HEK293 (cell line): ENCODE measurements around the gene PTPRG.
A peak's percentile ranks its signal among the peaks of the same experiment; 100 is the strongest.

Experiments
- CTCF ChIA-PET: fragments of 350-600 bp; formaldehyde crosslinking; extraction: SDS; loops from one replicate; lab custom pipeline; 2021; ENCODE audit warnings: antibody characterized with exemption; lab: Yijun Ruan, JAX
- POLR2A ChIA-PET: fragments of 300-600 bp; formaldehyde crosslinking; extraction: SDS; loops from one replicate; lab custom pipeline; 2020; ENCODE audit warnings: antibody characterized with exemption, inconsistent platforms; lab: Yijun Ruan, JAX
- H3K27ac ChIP-seq: fragments of 200-500 bp; sonication (Bioruptor generic); 2 replicates; pipeline ENCODE4 v1.5.1; 2014; ENCODE audit warnings: low read depth, low read length, control low read depth, inconsistent platforms; ENCODE audit errors: extremely low read depth
- H3K36me3 ChIP-seq, 2 experiments: fragments of 200-500 bp in 1 of 2; sonication (Bioruptor generic) in 1 of 2; 1 replicate in 1 of 2; 2 replicates in 1 of 2; pipeline ENCODE4 v1.5.1; 2014 to 2017; ENCODE audit warnings: inconsistent platforms in 2 of 2, low read length in 2 of 2; ENCODE audit not compliant: control insufficient read depth in 2 of 2, insufficient read depth in 1 of 2
- H3K4me1 ChIP-seq: fragments of 200-500 bp; sonication (Bioruptor generic); 2 replicates; pipeline ENCODE4 v1.5.1; 2014; ENCODE audit warnings: mild to moderate bottlenecking, low read length, inconsistent platforms; ENCODE audit not compliant: control insufficient read depth, insufficient read depth
- H3K4me3 ChIP-seq: 2 replicates; pipeline ENCODE4 v1.5.1; 2011; ENCODE audit warnings: low read depth, mild to moderate bottlenecking, control low read depth, low read length, moderate library complexity
- H3K9me3 ChIP-seq: fragments of 200-500 bp; sonication (Bioruptor generic); 2 replicates; pipeline ENCODE4 v1.5.1; 2014; ENCODE audit warnings: low read depth, low read length, inconsistent platforms; ENCODE audit not compliant: control insufficient read depth, insufficient read depth
- AEBP2 ChIP-seq: fragments of 450-650 bp; formaldehyde crosslinking; IDR thresholded peaks from 2 replicates; pipeline ENCODE4 v1.5.1; 2016; ENCODE audit warnings: missing biosample characterization, missing genetic modification characterization, borderline replicate concordance
- GLIS2 ChIP-seq: fragments of 450-650 bp; formaldehyde crosslinking; IDR thresholded peaks from 2 replicates; pipeline ENCODE4 v1.5.1; 2016; ENCODE audit warnings: missing biosample characterization, missing genetic modification characterization
- ZBTB6 ChIP-seq: fragments of 450-650 bp; formaldehyde crosslinking; IDR thresholded peaks from 2 replicates; pipeline ENCODE4 v1.5.1; 2017; ENCODE audit warnings: missing biosample characterization, missing genetic modification characterization
- ZBTB7A ChIP-seq: fragments of 450-650 bp; formaldehyde crosslinking; IDR thresholded peaks from 2 replicates; pipeline ENCODE4 v1.5.1; 2016; ENCODE audit warnings: low read depth, missing biosample characterization, missing genetic modification characterization
- ZFP37 ChIP-seq: fragments of 450-650 bp; formaldehyde crosslinking; IDR thresholded peaks from 2 replicates; pipeline ENCODE4 v1.5.1; 2016; ENCODE audit warnings: missing biosample characterization, missing genetic modification characterization
- ZNF112 ChIP-seq: fragments of 450-650 bp; formaldehyde crosslinking; IDR thresholded peaks from 2 replicates; pipeline ENCODE4 v1.5.0; 2017; ENCODE audit warnings: missing biosample characterization, missing genetic modification characterization
- ZNF138 ChIP-seq: fragments of 450-650 bp; formaldehyde crosslinking; IDR thresholded peaks from 2 replicates; pipeline ENCODE4 v1.5.1; 2016; ENCODE audit warnings: missing biosample characterization, missing genetic modification characterization, borderline replicate concordance
- ZNF140 ChIP-seq: fragments of 450-650 bp; formaldehyde crosslinking; IDR thresholded peaks from 2 replicates; pipeline ENCODE4 v1.5.1; 2016; ENCODE audit warnings: missing biosample characterization, missing genetic modification characterization
- ZNF239 ChIP-seq: fragments of 450-650 bp; formaldehyde crosslinking; IDR thresholded peaks from 2 replicates; pipeline ENCODE4 v1.5.1; 2016; ENCODE audit warnings: missing biosample characterization, missing genetic modification characterization
- ZNF341 ChIP-seq: fragments of 450-650 bp; formaldehyde crosslinking; IDR thresholded peaks from 2 replicates; pipeline ENCODE4; 2016; ENCODE audit warnings: low read depth, missing biosample characterization, missing genetic modification characterization
- ZNF37A ChIP-seq: fragments of 450-650 bp; IDR thresholded peaks from 2 replicates; pipeline ENCODE4 v1.5.1; 2018; ENCODE audit warnings: missing biosample characterization, missing genetic modification characterization
- ZNF391 ChIP-seq: fragments of 450-650 bp; formaldehyde crosslinking; IDR thresholded peaks from 2 replicates; pipeline ENCODE4 v1.5.1; 2016; ENCODE audit warnings: low read depth, missing biosample characterization, missing genetic modification characterization, borderline replicate concordance
- ZNF416 ChIP-seq: fragments of 450-650 bp; formaldehyde crosslinking; IDR thresholded peaks from 2 replicates; pipeline ENCODE4 v1.5.1; 2016; ENCODE audit warnings: missing biosample characterization, missing genetic modification characterization
- ZNF423 ChIP-seq: fragments of 450-650 bp; formaldehyde crosslinking; IDR thresholded peaks from 2 replicates; pipeline ENCODE4 v1.5.1; 2016; ENCODE audit warnings: missing biosample characterization, missing genetic modification characterization
- ZNF449 ChIP-seq: fragments of 450-650 bp; formaldehyde crosslinking; IDR thresholded peaks from 2 replicates; pipeline ENCODE4 v1.5.1; 2017; ENCODE audit warnings: missing biosample characterization, mild to moderate bottlenecking, missing genetic modification characterization, moderate library complexity
- ZNF513 ChIP-seq: fragments of 450-650 bp; IDR thresholded peaks from 2 replicates; pipeline ENCODE4 v1.5.1; 2018; ENCODE audit warnings: missing biosample characterization, missing genetic modification characterization
- ZNF571 ChIP-seq: fragments of 450-650 bp; formaldehyde crosslinking; IDR thresholded peaks from 2 replicates; pipeline ENCODE4 v1.5.0; 2017; ENCODE audit warnings: missing biosample characterization, missing genetic modification characterization
- ZNF677 ChIP-seq: fragments of 450-650 bp; IDR thresholded peaks from 2 replicates; pipeline ENCODE4 v1.5.0; 2018; ENCODE audit warnings: missing biosample characterization, mild to moderate bottlenecking, missing genetic modification characterization, moderate library complexity
- TF ChIP-seq, protein P1 (sequence below): fragments of 450-650 bp; formaldehyde crosslinking; IDR thresholded peaks from 2 replicates; pipeline ENCODE4 v1.5.1; 2016; ENCODE audit warnings: missing biosample characterization, missing genetic modification characterization
- TF ChIP-seq, protein P2 (sequence below): fragments of 450-650 bp; formaldehyde crosslinking; IDR thresholded peaks from 2 replicates; pipeline ENCODE4 v1.5.1; 2016; ENCODE audit warnings: missing biosample characterization, missing genetic modification characterization

Gene PTPRG

GRCh38 chr3:61821823-61822251, 260.5 kb downstream of the PTPRG start:
- ChIA-PET CTCF (no interaction called here), POLR2A (no interaction called here)
- Histone ChIP-seq H3K4me3 (no peak overlapping the region), H3K36me3 (no peaks in the 10 kb centered on the region), H3K9me3 (no peaks in the 10 kb centered on the region), H3K27ac (no peak overlapping the region), H3K4me1 (peaks cover 6% of the 10 kb centered on the region)
- TF ChIP-seq ZBTB7A (tag by site-specific recombination) (no peak), ZNF513 (peak; percentile 98), ZNF239 (tag by site-specific recombination) (no peak), ZNF416 (no peak), ZNF449 (tag by site-specific recombination) (no peak; the same call in 1 of the 2 replicates), ZNF112 (no peak), AEBP2 (no peak), ZNF571 (tag by site-specific recombination) (no peak), ZNF677 (no peak), ZNF37A (tag by site-specific recombination) (no peak), ZNF423 (tag by site-specific recombination) (no peak), ZNF138 (tag by site-specific recombination) (no peak), ZBTB6 (tag by site-specific recombination) (peak; percentile 63; the same call in 1 of the 2 replicates), ZNF140 (tag by site-specific recombination) (no peak), ZNF341 (tag by site-specific recombination) (peak; percentile 78), GLIS2 (tag by site-specific recombination) (no peak), ZNF391 (tag by site-specific recombination) (peak; percentile 94; the same call in 1 of the 2 replicates), ZFP37 (peak; percentile 50; the same call in 1 of the 2 replicates)
- TF ChIP-seq, protein P1, sequence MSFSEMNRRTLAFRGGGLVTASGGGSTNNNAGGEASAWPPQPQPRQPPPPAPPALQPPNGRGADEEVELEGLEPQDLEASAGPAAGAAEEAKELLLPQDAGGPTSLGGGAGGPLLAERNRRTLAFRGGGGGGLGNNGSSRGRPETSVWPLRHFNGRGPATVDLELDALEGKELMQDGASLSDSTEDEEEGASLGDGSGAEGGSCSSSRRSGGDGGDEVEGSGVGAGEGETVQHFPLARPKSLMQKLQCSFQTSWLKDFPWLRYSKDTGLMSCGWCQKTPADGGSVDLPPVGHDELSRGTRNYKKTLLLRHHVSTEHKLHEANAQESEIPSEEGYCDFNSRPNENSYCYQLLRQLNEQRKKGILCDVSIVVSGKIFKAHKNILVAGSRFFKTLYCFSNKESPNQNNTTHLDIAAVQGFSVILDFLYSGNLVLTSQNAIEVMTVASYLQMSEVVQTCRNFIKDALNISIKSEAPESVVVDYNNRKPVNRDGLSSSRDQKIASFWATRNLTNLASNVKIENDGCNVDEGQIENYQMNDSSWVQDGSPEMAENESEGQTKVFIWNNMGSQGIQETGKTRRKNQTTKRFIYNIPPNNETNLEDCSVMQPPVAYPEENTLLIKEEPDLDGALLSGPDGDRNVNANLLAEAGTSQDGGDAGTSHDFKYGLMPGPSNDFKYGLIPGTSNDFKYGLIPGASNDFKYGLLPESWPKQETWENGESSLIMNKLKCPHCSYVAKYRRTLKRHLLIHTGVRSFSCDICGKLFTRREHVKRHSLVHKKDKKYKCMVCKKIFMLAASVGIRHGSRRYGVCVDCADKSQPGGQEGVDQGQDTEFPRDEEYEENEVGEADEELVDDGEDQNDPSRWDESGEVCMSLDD = no peak
- TF ChIP-seq, protein P2, sequence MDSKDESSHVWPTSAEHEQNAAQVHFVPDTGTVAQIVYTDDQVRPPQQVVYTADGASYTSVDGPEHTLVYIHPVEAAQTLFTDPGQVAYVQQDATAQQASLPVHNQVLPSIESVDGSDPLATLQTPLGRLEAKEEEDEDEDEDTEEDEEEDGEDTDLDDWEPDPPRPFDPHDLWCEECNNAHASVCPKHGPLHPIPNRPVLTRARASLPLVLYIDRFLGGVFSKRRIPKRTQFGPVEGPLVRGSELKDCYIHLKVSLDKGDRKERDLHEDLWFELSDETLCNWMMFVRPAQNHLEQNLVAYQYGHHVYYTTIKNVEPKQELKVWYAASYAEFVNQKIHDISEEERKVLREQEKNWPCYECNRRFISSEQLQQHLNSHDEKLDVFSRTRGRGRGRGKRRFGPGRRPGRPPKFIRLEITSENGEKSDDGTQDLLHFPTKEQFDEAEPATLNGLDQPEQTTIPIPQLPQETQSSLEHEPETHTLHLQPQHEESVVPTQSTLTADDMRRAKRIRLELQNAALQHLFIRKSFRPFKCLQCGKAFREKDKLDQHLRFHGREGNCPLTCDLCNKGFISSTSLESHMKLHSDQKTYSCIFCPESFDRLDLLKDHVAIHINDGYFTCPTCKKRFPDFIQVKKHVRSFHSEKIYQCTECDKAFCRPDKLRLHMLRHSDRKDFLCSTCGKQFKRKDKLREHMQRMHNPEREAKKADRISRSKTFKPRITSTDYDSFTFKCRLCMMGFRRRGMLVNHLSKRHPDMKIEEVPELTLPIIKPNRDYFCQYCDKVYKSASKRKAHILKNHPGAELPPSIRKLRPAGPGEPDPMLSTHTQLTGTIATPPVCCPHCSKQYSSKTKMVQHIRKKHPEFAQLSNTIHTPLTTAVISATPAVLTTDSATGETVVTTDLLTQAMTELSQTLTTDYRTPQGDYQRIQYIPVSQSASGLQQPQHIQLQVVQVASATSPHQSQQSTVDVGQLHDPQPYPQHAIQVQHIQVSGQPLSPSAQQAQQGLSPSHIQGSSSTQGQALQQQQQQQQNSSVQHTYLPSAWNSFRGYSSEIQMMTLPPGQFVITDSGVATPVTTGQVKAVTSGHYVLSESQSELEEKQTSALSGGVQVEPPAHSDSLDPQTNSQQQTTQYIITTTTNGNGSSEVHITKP = peak; percentile 59
